NCI-H2081 treated with DMSO at 0.1 percent for 48 hours (cell line): ENCODE data around the gene PAX5.

Experiments used
- DNase-seq: peaks from one replicate; lab custom pipeline; 2025; lab: John Stamatoyannopoulos, UW

Gene PAX5

DNA sequence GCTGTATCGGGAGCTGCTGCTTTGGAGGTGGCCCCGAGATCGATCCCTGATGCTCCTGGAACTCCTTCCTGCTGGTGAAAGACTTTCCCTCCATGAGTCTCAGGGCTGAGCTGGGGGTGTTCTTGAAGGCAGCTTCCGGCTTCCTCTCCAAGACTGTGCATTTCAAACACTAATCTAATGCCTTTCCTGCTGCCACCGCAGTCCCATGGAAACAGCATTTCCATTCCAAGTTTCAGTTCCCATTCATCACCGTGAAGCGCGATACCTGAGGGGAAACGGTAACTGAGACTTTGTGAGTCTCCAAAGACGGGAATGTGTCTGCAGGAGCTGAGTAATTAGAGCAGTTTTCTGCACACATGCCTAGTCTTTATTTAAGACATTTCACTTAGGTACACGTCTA is 230.1 kb downstream of the PAX5 start:
- no peak for DNase-seq

DNA sequence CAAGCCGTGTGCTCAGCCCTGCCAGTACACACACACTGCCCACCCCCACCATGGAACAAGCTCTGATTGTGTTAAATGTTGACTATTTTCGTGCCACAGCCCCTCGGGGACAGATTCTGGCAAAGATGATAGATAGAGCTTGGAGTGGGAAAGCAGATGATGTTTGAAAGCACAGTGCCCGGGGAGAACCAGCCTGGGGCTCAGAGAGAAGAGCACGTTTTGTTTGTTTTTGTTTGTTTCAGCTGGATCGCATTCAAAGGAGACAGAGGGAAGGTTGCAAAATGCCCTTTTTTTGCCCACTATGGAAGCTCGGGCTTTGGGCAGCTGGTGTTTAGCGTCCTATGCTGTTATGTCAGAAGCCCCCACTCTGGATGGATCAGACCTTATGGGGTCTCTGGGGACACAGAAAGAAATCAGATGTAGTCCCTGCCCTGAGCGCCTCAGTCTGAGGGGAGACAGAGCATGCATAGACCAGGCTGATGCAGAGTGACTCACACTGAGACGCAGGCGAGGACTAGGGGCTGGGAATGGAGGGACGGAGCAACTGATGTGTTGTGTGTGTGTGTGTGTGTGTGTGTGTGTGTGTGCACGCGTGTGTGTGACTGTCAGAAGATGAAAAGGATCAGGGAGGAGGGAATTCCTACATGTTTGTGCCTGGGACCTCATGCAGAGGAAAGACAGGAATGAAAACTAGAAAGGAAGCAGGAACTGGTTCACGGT is 231.7 kb downstream of the PAX5 start:
- DNase-seq, result no peak

DNA sequence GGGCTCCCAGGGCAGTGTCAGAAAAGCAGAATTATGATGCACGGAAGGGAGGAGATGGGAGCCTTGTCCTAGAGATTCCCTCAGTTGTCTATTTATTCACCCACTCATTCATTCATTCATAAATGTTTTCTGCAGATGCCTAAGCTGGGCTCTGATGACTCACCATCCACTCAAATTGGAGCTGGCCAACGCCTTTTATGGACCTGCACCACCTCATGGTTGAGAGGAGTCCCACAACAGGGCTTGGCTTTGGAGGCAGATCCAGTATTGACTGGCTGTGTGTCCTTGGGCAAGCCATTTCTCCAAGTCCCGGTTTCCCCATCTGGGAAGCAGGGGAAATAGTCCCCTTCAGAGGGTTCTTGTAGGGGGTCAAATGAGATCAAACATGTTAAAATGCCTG is 233.6 kb downstream of the PAX5 start:
- no peak for DNase-seq

DNA sequence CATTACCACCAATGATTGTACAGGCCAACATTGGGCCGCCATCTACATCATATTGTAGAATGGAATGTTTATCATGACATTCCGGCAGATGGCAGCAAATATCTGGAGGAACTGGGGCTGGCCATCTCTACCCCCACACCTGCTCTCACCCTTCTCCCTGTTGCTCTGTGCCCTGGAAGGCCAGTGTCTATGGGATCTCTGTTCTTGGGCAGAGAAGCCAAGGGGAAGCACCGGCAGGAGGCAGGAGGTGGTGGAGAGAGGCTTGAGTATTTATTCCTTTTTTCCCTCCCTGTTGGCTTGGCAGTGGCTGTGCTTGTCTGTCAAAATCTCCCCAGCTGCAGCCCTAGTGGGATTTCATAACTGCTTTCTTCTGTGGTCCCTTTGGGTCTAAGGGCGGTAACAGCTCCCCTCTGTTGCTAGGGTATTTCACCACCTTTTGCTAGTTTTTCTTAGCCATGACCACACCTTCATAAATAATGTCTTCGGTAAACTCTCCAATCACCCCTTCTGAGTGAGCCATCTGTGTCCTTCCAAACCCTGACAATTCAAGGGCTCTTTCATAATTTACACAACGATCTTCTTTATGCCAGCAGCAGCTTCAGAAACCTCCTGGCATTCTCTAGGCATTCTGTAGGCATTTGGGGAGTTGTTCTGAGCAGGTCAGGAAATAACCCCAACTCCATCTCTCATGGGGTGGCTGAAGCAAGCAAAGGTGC is 235.6 kb downstream of the PAX5 start:
- DNase-seq, result no peak

DNA sequence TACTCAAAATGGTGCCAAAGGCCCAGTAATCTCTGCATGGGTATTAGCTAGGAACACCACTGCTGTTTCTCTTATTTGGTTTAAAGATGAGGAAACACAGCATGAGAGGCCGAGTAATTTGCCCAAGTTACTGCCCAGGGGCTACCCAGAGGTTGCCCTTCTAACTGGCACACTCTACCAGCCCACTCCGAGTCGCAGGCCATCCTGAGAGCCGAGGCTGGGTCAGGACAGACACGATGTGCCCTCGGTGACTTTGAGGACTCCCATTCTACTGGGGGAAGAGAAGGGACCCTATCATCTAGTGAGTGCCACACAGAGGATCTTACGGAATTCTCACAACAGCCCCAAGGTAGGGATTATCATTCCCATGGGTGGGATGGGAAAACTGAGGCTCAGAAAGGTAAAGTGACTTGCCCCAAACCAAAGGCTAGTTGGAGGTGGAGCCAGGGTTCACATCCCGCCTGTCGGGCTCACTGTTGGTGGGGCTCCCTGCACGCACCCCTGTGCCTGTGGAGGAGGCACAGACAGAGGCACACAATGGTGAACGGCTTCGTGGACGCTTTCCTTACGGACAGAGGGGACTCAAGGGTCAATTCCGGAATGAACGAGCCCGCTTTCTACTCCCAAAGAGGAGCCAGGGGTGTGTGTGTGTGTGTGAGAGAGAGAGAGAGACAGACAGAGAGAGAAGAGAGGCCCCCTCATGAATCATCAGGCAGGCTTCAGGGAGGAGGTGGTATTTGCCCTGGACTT is 236.4 kb downstream of the PAX5 start:
- DNase-seq, result no peak

DNA sequence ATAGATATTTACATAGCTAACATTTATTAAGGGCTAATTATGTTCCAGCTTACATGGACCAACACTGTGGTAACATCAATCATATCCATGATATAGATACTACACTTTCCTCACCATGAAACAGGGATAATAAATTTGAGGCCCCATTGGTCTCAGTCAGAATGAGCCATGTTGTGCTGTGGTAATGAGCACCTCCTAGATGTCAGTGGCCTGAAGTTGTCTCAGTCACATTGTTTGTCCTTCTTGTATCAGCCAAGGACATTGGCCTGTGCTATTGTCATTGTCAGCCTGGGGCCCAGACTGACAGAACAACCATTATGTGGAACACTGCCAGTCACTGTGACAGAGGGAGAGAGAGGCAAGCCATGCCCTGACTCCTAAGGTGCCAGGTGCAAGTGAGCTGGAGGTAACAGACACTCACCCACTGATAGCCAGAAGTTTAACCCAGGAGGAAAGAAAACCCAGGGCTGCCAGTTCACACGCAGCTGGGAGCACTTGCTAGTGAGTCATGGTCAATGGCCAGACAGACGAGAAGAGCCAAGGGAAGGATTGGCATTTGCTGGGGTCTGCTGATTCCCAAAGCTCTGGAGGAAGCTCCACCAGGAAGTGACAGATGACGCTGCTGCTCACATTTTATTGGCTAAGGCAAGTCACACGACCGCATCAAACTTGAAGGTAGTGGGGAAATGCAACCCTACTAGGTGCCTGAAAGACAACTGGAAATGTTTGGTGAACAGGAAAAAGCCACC is 237.2 kb downstream of the PAX5 start:
- DNase-seq, result no peak

DNA sequence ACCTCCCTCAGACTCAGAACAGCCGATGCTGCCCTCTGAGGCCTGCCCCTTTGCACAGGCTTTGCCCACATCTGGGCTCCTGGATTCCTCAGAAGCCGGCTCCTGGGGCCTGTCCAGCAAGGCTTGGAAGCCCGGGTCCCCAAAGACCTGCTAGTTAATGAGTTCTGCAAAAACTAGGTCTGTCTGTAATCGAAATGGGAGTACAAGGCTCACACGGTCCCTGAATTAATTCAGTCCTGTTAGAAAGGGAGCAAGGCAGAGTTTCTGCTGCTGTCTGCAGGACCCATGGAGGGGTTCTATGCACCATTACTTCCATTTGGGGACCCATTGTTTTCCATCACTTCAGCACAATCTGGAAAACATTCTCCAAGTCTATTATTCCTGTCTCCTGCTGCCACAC is 239.6 kb downstream of the PAX5 start:
- DNase-seq, result no peak

DNA sequence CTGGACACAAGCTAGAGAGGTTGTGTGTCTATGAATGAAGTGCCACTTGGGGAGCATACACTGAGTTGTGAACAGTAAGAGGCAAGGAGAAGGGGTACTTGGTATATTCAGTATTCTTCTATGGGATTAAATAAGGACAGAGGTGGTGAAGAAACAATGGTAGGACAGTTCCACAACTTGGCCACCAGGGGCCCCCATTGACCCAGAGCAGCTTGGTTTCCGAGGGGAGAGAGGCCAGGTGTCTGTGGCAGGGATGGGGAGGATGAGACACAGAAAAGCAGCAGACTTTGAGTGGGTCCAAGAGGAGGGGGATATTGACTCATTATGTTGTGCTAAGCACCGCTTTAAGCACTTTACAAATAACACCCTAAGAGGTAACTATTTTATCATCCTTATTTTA is 240.8 kb downstream of the PAX5 start:
- no peak for DNase-seq

DNA sequence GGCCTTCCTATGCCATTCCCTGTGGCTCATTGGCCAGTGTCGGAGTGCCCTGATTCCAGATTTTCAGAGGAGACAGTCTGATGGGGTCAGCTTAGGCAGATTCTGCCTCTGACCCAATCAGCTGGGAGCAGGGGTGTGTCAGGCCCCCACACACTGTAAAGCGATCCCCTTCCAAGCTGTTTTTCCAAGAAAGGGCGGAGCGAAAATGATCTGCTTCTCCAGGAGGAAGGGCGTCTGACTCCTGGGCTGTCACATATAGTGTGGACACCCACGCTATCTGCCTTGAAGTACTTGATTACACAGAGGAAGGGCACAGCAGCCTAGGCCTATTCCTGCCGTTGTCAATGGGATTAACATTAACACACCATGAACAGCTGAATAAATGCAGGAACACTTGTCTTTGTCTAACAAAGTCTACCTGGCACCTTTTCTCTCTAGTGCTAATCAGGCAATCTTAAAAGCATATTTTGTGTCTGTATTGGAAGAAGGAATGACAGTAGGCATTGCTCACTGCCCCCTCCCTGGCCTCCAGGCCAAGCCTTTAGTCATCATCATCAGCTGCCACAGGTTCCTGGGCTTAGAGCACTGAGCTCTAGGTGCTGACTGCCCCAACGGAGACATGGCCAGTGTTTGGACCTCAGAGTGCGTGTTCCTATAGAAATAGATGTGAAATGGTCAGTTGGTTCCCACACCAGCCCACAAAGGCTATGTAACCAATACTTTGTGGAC is 242.7 kb downstream of the PAX5 start:
- DNase-seq, result no peak

DNA sequence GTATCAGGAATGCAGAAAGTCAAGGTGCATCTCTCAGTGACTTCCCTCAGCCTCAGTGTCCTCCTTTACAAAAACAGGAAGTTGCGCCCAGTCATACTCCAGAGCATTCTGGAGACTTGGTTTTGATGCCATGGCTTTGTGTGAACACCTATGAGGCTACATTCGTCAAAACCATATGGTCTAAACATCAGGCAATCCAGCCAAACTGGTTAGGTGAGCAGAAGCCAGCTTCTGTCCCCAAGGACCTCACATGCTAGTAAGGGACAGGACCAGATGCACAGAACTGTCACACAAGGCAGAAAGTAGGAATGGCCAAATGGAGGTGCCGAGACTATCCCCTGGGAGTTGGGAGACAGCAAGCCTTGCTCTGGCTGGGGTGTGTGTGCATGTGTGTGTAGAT is 244.2 kb downstream of the PAX5 start:
- no peak for DNase-seq

DNA sequence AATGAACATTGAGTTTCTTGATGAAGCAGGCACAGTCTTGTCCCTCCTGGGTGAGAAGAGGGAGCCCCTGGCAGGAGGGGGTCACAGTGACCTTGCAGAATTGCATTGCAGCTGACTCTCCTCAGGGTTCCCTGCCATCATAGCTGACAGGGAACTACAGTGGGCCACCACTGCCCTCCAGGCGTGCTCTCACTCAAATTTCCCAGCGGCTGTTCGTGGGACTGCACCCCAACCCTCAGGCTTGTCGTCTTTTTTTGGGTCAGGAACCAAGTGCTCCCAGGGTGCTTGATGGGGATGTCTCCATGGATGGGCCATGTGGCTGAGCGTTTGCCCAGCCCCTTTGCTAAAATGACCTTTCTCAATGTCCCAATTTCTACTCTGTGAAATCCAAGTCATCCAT is 245.5 kb downstream of the PAX5 start:
- DNase-seq, result no peak

DNA sequence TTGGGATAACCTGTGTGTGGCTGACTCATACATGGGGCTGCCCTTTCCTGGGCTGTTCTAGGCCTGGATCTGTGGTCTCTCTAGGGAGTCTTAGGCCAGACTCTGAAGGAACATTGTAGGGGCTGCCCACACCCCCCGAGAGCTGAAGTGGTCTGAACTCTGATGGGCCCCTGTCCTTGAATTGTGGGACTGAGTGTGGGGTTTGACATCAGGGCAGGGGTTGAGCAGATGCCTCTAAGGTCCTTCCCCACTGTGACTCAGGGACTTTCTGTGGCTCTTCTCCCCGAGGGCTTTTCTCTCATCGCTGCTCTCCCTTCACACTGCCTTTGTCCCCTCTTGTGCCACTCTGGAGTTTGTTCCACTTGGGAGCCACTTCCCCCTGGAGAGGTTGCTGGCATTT is 246.4 kb downstream of the PAX5 start:
- DNase-seq, result no peak
